Upper lobe of left lung (tissue), 4 donors: ENCODE measurements around the gene THAP2.

ENCODE experiments used
- EP300 ChIP-seq, 4 donors: sonication (generic); formaldehyde crosslinking; IDR thresholded peaks; one replicate each; pipeline ENCODE4 v1.5.1; 2017; ENCODE audit warnings: antibody characterized with exemption in 4 of 4, control low read depth in 2 of 4
- POLR2A ChIP-seq, 4 donors: fragments of 450-650 bp; IDR thresholded peaks; one replicate each; pipeline ENCODE4 v1.5.1; 2016 to 2017; ENCODE audit warnings: antibody characterized with exemption in 4 of 4, mild to moderate bottlenecking in 2 of 4
- TF ChIP-seq, protein P1 (sequence below), 6 experiments: fragments of 450-650 bp in 4 of 6; fragments of 200-600 bp in 2 of 6; sonication (generic) in 2 of 6; IDR thresholded peaks; one replicate each; pipeline ENCODE4 v1.5.1; 2016 to 2019; ENCODE audit warnings: antibody characterized with exemption in 6 of 6

- TF ChIP-seq, protein P1, sequence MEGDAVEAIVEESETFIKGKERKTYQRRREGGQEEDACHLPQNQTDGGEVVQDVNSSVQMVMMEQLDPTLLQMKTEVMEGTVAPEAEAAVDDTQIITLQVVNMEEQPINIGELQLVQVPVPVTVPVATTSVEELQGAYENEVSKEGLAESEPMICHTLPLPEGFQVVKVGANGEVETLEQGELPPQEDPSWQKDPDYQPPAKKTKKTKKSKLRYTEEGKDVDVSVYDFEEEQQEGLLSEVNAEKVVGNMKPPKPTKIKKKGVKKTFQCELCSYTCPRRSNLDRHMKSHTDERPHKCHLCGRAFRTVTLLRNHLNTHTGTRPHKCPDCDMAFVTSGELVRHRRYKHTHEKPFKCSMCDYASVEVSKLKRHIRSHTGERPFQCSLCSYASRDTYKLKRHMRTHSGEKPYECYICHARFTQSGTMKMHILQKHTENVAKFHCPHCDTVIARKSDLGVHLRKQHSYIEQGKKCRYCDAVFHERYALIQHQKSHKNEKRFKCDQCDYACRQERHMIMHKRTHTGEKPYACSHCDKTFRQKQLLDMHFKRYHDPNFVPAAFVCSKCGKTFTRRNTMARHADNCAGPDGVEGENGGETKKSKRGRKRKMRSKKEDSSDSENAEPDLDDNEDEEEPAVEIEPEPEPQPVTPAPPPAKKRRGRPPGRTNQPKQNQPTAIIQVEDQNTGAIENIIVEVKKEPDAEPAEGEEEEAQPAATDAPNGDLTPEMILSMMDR (IDR thresholded peaks at IDR 0.05): no peak
- TF ChIP-seq POLR2A (IDR thresholded peaks at IDR 0.05) (no peak), EP300 (IDR thresholded peaks at IDR 0.05) (no peak)
These were observed 38.5 kb downstream of the THAP2 start for GRCh38 chr12:71702590-71702989.
